GM12878 (cell line): ENCODE measurements around the gene VGLL3. TPM values are rescaled to one million over a fixed set of nuclear protein-coding genes. Genes with fewer than 3 reads are reported as not detected.

ENCODE experiments used
- ATAC-seq: fragments of 200-7000 bp; cut with Tn5 transposase; 3 replicates; pipeline ENCODE4 v1.9.1; 2020; ENCODE audit warnings: mild to moderate bottlenecking, moderate library complexity
- BruUV-seq: library from RNA; stranded (reverse); fragments of 400-500 nt; replicated peaks from 2 replicates; lab custom pipeline; 2021; lab: Mats Ljungman, UMichigan
- CTCF ChIA-PET: fragments of 300-600 bp; sonication (Branson Sonifier 250); formaldehyde crosslinking; extraction: SDS; loops from one replicate; lab custom pipeline; 2021; ENCODE audit warnings: inconsistent platforms; lab: Yijun Ruan, JAX
- POLR2A ChIA-PET: fragments of 350-600 bp; formaldehyde crosslinking; extraction: SDS; loops from one replicate; lab custom pipeline; 2021; ENCODE audit warnings: inconsistent platforms; lab: Charles Lee
- RAD21 ChIA-PET: fragments of 300-600 bp; sonication (Branson Sonifier 250); formaldehyde crosslinking; loops from one replicate; lab custom pipeline; 2023; ENCODE audit warnings: antibody characterized with exemption; ENCODE audit not compliant: unreplicated experiment; lab: Charles Lee
- SMC1A ChIA-PET: fragments of 300-600 bp; sonication (Branson Sonifier 250); formaldehyde crosslinking; loops from one replicate; lab custom pipeline; 2023; ENCODE audit not compliant: unreplicated experiment, uncharacterized antibody; lab: Charles Lee
- DNase-seq: peaks from one replicate; pipeline ENCODE4 v3.0.0-alpha.2; 2011; ENCODE audit warnings: low read depth, low spot score
- FAIRE-seq: peaks from 3 replicates; lab custom pipeline; 2011; peaks lifted over from hg19 to GRCh38; lab: Jason Lieb, UNC
- H2AFZ ChIP-seq: 2 replicates; pipeline ENCODE4 v1.6.0; 2011; ENCODE audit warnings: low read depth, low read length, control low read depth; ENCODE audit not compliant: control insufficient read depth
- H3K27ac ChIP-seq: 2 replicates; pipeline ENCODE4 v1.5.1; 2011; ENCODE audit warnings: control low read depth; ENCODE audit not compliant: control insufficient read depth, insufficient read depth
- H3K27me3 ChIP-seq, 2 experiments: replicated peaks in 1 of 2; 2 replicates each; pipeline versions ENCODE4 v1.6.0 to v1.6.1; 2011; ENCODE audit warnings: low read length in 1 of 2; ENCODE audit not compliant: control insufficient read depth in 2 of 2, insufficient read depth in 2 of 2
- H3K36me3 ChIP-seq, 2 experiments: 2 replicates each; pipeline ENCODE4 v1.5.1; 2011; ENCODE audit warnings: low read length in 1 of 2; ENCODE audit not compliant: control insufficient read depth in 2 of 2, insufficient read depth in 2 of 2
- H3K4me1 ChIP-seq: 2 replicates; pipeline ENCODE4 v1.6.1; 2011; ENCODE audit warnings: mild to moderate bottlenecking, low read length, moderate library complexity, mixed read lengths; ENCODE audit not compliant: control insufficient read depth, insufficient read depth
- H3K4me2 ChIP-seq: 2 replicates; pipeline ENCODE4 v1.6.0; 2011; ENCODE audit warnings: control low read depth; ENCODE audit not compliant: control insufficient read depth, insufficient read depth
- H3K4me3 ChIP-seq: fragments of 200-600 bp; sonication (generic); 2 replicates; pipeline ENCODE4 v1.5.1; 2016
- H3K79me2 ChIP-seq: 2 replicates; pipeline ENCODE4 v1.6.0; 2011; ENCODE audit warnings: low read length; ENCODE audit not compliant: control insufficient read depth, insufficient read depth
- H3K9ac ChIP-seq: 2 replicates; pipeline ENCODE4 v1.8.0; 2011; ENCODE audit warnings: low read length, control low read depth, mixed read lengths; ENCODE audit not compliant: control insufficient read depth, insufficient read depth
- H3K9me3 ChIP-seq: replicated peaks from 3 replicates; pipeline ENCODE4 v1.5.1; 2011; ENCODE audit warnings: mild to moderate bottlenecking, low read length; ENCODE audit not compliant: control insufficient read depth, insufficient read depth
- H4K20me1 ChIP-seq: 2 replicates; pipeline ENCODE4 v1.6.0; 2011; ENCODE audit not compliant: control insufficient read depth, insufficient read depth
- CTCF ChIP-seq, 3 experiments: IDR thresholded peaks in 2 of 3; conservative IDR thresholded peaks in 1 of 3; 2 replicates each; pipeline ENCODE4 v1.5.1; 2011; ENCODE audit warnings: low read depth in 3 of 3, low read length in 3 of 3, mild to moderate bottlenecking in 3 of 3, control low read depth in 2 of 3, moderate library complexity in 2 of 3, inconsistent platforms in 1 of 3, mixed read lengths in 1 of 3; ENCODE audit not compliant: control insufficient read depth in 2 of 3, insufficient read depth in 1 of 3; ENCODE audit errors: extremely low read depth in 1 of 3
- E2F4 ChIP-seq: IDR thresholded peaks from 2 replicates; pipeline ENCODE4 v1.6.1; 2012; ENCODE audit warnings: low read depth, low read length, improper control_type of control experiment
- GATAD2B ChIP-seq: fragments of 450-650 bp; conservative IDR thresholded peaks from 2 replicates; pipeline ENCODE4 v1.6.1; 2017; ENCODE audit warnings: low read depth, mild to moderate bottlenecking, moderate library complexity
- HCFC1 ChIP-seq: fragments of 150-350 bp; IDR thresholded peaks from 2 replicates; pipeline ENCODE4 v1.6.1; 2014; ENCODE audit warnings: low read length
- IRF5 ChIP-seq: fragments of 450-650 bp; IDR thresholded peaks from 2 replicates; pipeline ENCODE4 v1.6.1; 2017; ENCODE audit warnings: borderline replicate concordance
- JUNB ChIP-seq: IDR thresholded peaks from 2 replicates; pipeline ENCODE4 v1.6.1; 2016; ENCODE audit warnings: antibody characterized with exemption, mild to moderate bottlenecking
- RAD51 ChIP-seq: fragments of 450-650 bp; IDR thresholded peaks from 2 replicates; pipeline ENCODE4 v1.6.1; 2016; ENCODE audit warnings: moderate library complexity, mild to moderate bottlenecking, inconsistent platforms
- SMARCA5 ChIP-seq: fragments of 450-650 bp; IDR thresholded peaks from 2 replicates; pipeline ENCODE4 v1.6.1; 2017; ENCODE audit warnings: mild to moderate bottlenecking
- SUZ12 ChIP-seq: fragments of 200-600 bp; sonication (generic); IDR thresholded peaks from one replicate; pipeline ENCODE4 v1.6.1; 2018; ENCODE audit warnings: antibody characterized with exemption, mild to moderate bottlenecking; ENCODE audit not compliant: unreplicated experiment
- YBX1 ChIP-seq: fragments of 450-650 bp; IDR thresholded peaks from 2 replicates; pipeline ENCODE4 v1.6.1; 2016; ENCODE audit warnings: antibody characterized with exemption
- WGBS: methylation state at CpG from one replicate; pipeline ENCODE4 v1.1.6; 2016; ENCODE audit warnings: low lambda C conversion rate; ENCODE audit not compliant: insufficient replicate concordance, insufficient coverage; ENCODE audit errors: missing lambda C conversion rate; 5-methylcytosine and 5-hydroxymethylcytosine counted together
- in situ Hi-C: fragments of 300-500 bp; cut with MboI; formaldehyde crosslinking; loops from 9 replicates; pipeline ENCODE4 v1.14.3; 2018; ENCODE audit warnings: mixed read lengths
- intact Hi-C: fragments of 100-400 bp; cut with micrococcal nuclease; formaldehyde crosslinking; loops from one replicate; pipeline ENCODE4 v1.14.2; 2022; ENCODE audit not compliant: unreplicated experiment
- polyA plus RNA-seq, 11 experiments: library from polyadenylated mRNA; depleted of rRNA in 4 of 11; unstranded in 6 of 11; stranded (reverse) in 5 of 11; fragments of >200 nt; fragmentation: Nextera tagmentation in 4 of 11; fragmentation: Illumina TruSeq in 1 of 11; extraction: Ambion mirVana in 4 of 11; extraction: Trizol in 1 of 11; gene quantifications; 1 replicate in 1 of 11; 2 replicates in 10 of 11; pipeline versions ENCODE4 v1.2.1 to v1.2.3, GENCODE V29; 2011 to 2016; ENCODE audit warnings: inconsistent platforms in 2 of 11, missing spikeins in 2 of 11, low read depth in 1 of 11
- total RNA-seq, 4 experiments: library from RNA; depleted of rRNA in 3 of 4; stranded (reverse); fragments of >200 nt in 3 of 4; fragmentation: Illumina TruSeq in 1 of 4; extraction: Trizol in 1 of 4; gene quantifications; 2 replicates each; pipeline versions ENCODE4 v1.2.1 to v1.2.3, GENCODE V29; 2013 to 2021
- TF ChIP-seq, protein P1 (sequence below): IDR thresholded peaks from 2 replicates; pipeline ENCODE4 v1.6.1; 2011; ENCODE audit warnings: low read depth, low read length, improper control_type of control experiment, borderline replicate concordance

Gene VGLL3
- total and polyA plus RNA-seq, 10 of the 15 experiments (the other 5 are each of a cell fraction or from before 2014, with no cell fraction given), result 0.05 TPM; not detected in 9

DNA sequence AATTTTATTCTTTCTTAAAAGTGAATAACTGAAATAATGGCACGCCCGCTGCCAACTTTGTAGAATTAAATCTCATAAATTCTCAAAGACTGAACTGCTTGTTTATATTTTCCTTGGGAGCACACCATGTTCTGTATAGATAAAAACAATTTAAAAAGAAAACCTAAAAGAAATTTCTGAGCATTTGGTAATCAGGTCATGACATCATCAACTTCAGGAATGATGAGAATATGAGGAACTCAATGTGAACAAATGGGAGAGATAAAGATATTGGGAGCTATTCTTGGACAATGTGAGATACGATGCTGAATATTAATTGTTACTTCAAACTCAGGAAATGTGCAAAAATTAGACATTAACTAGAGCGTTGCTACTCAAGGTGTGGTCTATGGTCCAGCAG is 10.0 kb upstream of the VGLL3 start:
- Histone ChIP-seq H3K4me1 (no peaks in the 10 kb centered on the region), H3K4me3 (no peak overlapping the region), H3K27me3 (peaks cover 0 to 3% of the 10 kb centered on the region in 2 experiments; a peak in 1 of 4 replicates), H3K36me3 (no peaks in the 10 kb centered on the region), H3K4me2 (no peak overlapping the region), H3K9me3 (no peaks in the 10 kb centered on the region), H3K79me2 (no peaks in the 10 kb centered on the region), H2AFZ (no peak overlapping the region), H3K27ac (no peak overlapping the region), H3K9ac (no peak overlapping the region)
- 53% methylated on average over 4 of the region's 4 CpGs for WGBS
- in situ Hi-C loops (no loop called here), intact Hi-C loops (no loop called here)
- ATAC-seq (no peak), FAIRE-seq (no peak)
- BruUV-seq, result no TSS peak
- ChIA-PET SMC1A (no interaction called here), CTCF (no interaction called here), RAD21 (no interaction called here), POLR2A (no interaction called here)
- TF ChIP-seq YBX1, result no peak
- TF ChIP-seq SMARCA5, result no peak
- no peak for TF ChIP-seq GATAD2B
- TF ChIP-seq SUZ12, result no peak
- no peak for TF ChIP-seq E2F4
- TF ChIP-seq RAD51, result no peak
- TF ChIP-seq JUNB, result no peak
- TF ChIP-seq HCFC1, result no peak
- TF ChIP-seq IRF5, result no peak
- no peak for TF ChIP-seq CTCF (IDR thresholded peaks at IDR 0.05 in 2 of 3, conservative IDR thresholded peaks at IDR 0.05 in 1 of 3; ENCODE audit: control insufficient read depth in 2 of 3, extremely low read depth in 1 of 3, insufficient read depth in 1 of 3, low read depth in 3 of 3, low read length in 3 of 3)
- TF ChIP-seq, protein P1, sequence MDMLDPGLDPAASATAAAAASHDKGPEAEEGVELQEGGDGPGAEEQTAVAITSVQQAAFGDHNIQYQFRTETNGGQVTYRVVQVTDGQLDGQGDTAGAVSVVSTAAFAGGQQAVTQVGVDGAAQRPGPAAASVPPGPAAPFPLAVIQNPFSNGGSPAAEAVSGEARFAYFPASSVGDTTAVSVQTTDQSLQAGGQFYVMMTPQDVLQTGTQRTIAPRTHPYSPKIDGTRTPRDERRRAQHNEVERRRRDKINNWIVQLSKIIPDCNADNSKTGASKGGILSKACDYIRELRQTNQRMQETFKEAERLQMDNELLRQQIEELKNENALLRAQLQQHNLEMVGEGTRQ, result no peak
- TF ChIP-seq, all 136 proteins: peak for 0
- no peak for DNase-seq
- H4K20me1 ChIP-seq, result no peaks in the 10 kb centered on the region
